GM12878 (cell line): ENCODE results near the gene CCDC197. TPM values are rescaled to one million over a fixed set of nuclear protein-coding genes. Genes with fewer than 3 reads are reported as not detected.

Source experiments
- BHLHE40 ChIP-seq, 2 experiments: fragments of 450-650 bp in 1 of 2; IDR thresholded peaks; 2 replicates each; pipeline ENCODE4 v1.6.1; 2011 to 2017; ENCODE audit warnings: low read depth in 2 of 2, borderline replicate concordance in 1 of 2, improper control_type of control experiment in 1 of 2, low read length in 1 of 2, mild to moderate bottlenecking in 1 of 2
- CHD2 ChIP-seq: IDR thresholded peaks from 2 replicates; pipeline ENCODE4 v1.6.1; 2011; ENCODE audit warnings: low read depth, low read length, improper control_type of control experiment, borderline replicate concordance
- CREB1 ChIP-seq: IDR thresholded peaks from 2 replicates; pipeline ENCODE4 v1.6.1; 2012; ENCODE audit warnings: low read depth, mild to moderate bottlenecking, inconsistent platforms
- CREM ChIP-seq: IDR thresholded peaks from 2 replicates; pipeline ENCODE4 v1.6.1; 2014; ENCODE audit warnings: antibody characterized with exemption, low read depth
- CUX1 ChIP-seq: IDR thresholded peaks from 2 replicates; pipeline ENCODE4 v1.6.1; 2012; ENCODE audit warnings: improper control_type of control experiment, low read depth, low read length; ENCODE audit not compliant: insufficient replicate concordance
- DPF2 ChIP-seq: fragments of 450-650 bp; IDR thresholded peaks from 2 replicates; pipeline ENCODE4 v1.6.1; 2017; ENCODE audit warnings: mild to moderate bottlenecking
- EED ChIP-seq: sonication (generic); IDR thresholded peaks from 2 replicates; pipeline ENCODE4 v1.6.1; 2016; ENCODE audit warnings: antibody characterized with exemption, low read depth
- EGR1 ChIP-seq, 2 experiments: IDR thresholded peaks; 1 replicate in 1 of 2; 2 replicates in 1 of 2; pipeline ENCODE4 v1.6.1; 2011 to 2012; ENCODE audit warnings: low read depth in 2 of 2, low read length in 2 of 2, borderline replicate concordance in 1 of 2, mild to moderate bottlenecking in 1 of 2, moderate library complexity in 1 of 2
- IKZF1 ChIP-seq: fragments of 450-650 bp; conservative IDR thresholded peaks from 2 replicates; pipeline ENCODE4 v1.6.1; 2017; ENCODE audit warnings: antibody characterized with exemption, mild to moderate bottlenecking
- KLF5 ChIP-seq: fragments of 450-650 bp; IDR thresholded peaks from 2 replicates; pipeline ENCODE4 v1.6.1; 2014; ENCODE audit warnings: mild to moderate bottlenecking; ENCODE audit not compliant: partially characterized antibody
- MYC ChIP-seq: IDR thresholded peaks from 2 replicates; pipeline ENCODE4 v1.6.1; 2011; ENCODE audit warnings: mild to moderate bottlenecking, low read length, moderate library complexity, inconsistent platforms; ENCODE audit not compliant: insufficient read depth, insufficient replicate concordance, insufficient read length, severe bottlenecking
- NBN ChIP-seq: fragments of 450-650 bp; IDR thresholded peaks from 2 replicates; pipeline ENCODE4 v1.6.1; 2016
- NFYB ChIP-seq: IDR thresholded peaks from 2 replicates; pipeline ENCODE4 v1.6.1; 2011; ENCODE audit warnings: low read depth, mild to moderate bottlenecking, low read length, improper control_type of control experiment, moderate library complexity; ENCODE audit not compliant: insufficient read depth
- NR2F1 ChIP-seq: fragments of 450-650 bp; conservative IDR thresholded peaks from 2 replicates; pipeline ENCODE4 v1.6.1; 2017; ENCODE audit warnings: mild to moderate bottlenecking
- RAD51 ChIP-seq: fragments of 450-650 bp; IDR thresholded peaks from 2 replicates; pipeline ENCODE4 v1.6.1; 2016; ENCODE audit warnings: moderate library complexity, mild to moderate bottlenecking, inconsistent platforms
- TAF1 ChIP-seq: IDR thresholded peaks from 2 replicates; pipeline ENCODE4 v1.6.1; 2011; ENCODE audit warnings: mild to moderate bottlenecking, low read depth, low read length, borderline replicate concordance
- polyA plus RNA-seq, 11 experiments: library from polyadenylated mRNA; depleted of rRNA in 4 of 11; unstranded in 6 of 11; stranded (reverse) in 5 of 11; fragments of >200 nt; fragmentation: Nextera tagmentation in 4 of 11; fragmentation: Illumina TruSeq in 1 of 11; extraction: Ambion mirVana in 4 of 11; extraction: Trizol in 1 of 11; gene quantifications; 1 replicate in 1 of 11; 2 replicates in 10 of 11; pipeline versions ENCODE4 v1.2.1 to v1.2.3, GENCODE V29; 2011 to 2016; ENCODE audit warnings: inconsistent platforms in 2 of 11, missing spikeins in 2 of 11, low read depth in 1 of 11
- total RNA-seq, 4 experiments: library from RNA; depleted of rRNA in 3 of 4; stranded (reverse); fragments of >200 nt in 3 of 4; fragmentation: Illumina TruSeq in 1 of 4; extraction: Trizol in 1 of 4; gene quantifications; 2 replicates each; pipeline versions ENCODE4 v1.2.1 to v1.2.3, GENCODE V29; 2013 to 2021
- TF ChIP-seq, protein P1 (sequence below): fragments of 450-650 bp; IDR thresholded peaks from 2 replicates; pipeline ENCODE4 v1.6.1; 2014; ENCODE audit warnings: mild to moderate bottlenecking
- TF ChIP-seq, protein P2 (sequence below): fragments of 450-650 bp; IDR thresholded peaks from 2 replicates; pipeline ENCODE4 v1.6.1; 2018; ENCODE audit warnings: borderline replicate concordance, mild to moderate bottlenecking; ENCODE audit not compliant: partially characterized antibody

CCDC197 gene
- total and polyA plus RNA-seq, 10 of the 15 experiments (the other 5 are each of a cell fraction or from before 2014, with no cell fraction given): 0.12 TPM; not detected in 9

GRCh38 chr14:94026173-94026888, 29.2 kb downstream of the CCDC197 start, which contains the start of gene OTUB2 (continued):
- TF ChIP-seq TAF1: no peak
- TF ChIP-seq CHD2: peak; percentile 90
- TF ChIP-seq EGR1 (IDR thresholded peaks at IDR 0.05; ENCODE audit: borderline replicate concordance in 1 of 2, low read depth in 2 of 2, low read length in 2 of 2): peak in 1 of 2 experiments; percentile 77; a peak in 2 of 3 replicates
- TF ChIP-seq, protein P1, sequence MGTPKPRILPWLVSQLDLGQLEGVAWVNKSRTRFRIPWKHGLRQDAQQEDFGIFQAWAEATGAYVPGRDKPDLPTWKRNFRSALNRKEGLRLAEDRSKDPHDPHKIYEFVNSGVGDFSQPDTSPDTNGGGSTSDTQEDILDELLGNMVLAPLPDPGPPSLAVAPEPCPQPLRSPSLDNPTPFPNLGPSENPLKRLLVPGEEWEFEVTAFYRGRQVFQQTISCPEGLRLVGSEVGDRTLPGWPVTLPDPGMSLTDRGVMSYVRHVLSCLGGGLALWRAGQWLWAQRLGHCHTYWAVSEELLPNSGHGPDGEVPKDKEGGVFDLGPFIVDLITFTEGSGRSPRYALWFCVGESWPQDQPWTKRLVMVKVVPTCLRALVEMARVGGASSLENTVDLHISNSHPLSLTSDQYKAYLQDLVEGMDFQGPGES: peak; percentile 89
- TF ChIP-seq NFYB: peak; percentile 91
- peak; percentile 51 for TF ChIP-seq KLF5
- TF ChIP-seq DPF2: peak; percentile 93
- TF ChIP-seq MYC: no peak
- TF ChIP-seq CREB1: peak; percentile 88
- TF ChIP-seq NBN: peak; percentile 85
- peak; percentile 43; the same call in 1 of the 2 replicates for TF ChIP-seq NR2F1
- TF ChIP-seq IKZF1: peak; percentile 52; the same call in 1 of the 2 replicates
- TF ChIP-seq, protein P2, sequence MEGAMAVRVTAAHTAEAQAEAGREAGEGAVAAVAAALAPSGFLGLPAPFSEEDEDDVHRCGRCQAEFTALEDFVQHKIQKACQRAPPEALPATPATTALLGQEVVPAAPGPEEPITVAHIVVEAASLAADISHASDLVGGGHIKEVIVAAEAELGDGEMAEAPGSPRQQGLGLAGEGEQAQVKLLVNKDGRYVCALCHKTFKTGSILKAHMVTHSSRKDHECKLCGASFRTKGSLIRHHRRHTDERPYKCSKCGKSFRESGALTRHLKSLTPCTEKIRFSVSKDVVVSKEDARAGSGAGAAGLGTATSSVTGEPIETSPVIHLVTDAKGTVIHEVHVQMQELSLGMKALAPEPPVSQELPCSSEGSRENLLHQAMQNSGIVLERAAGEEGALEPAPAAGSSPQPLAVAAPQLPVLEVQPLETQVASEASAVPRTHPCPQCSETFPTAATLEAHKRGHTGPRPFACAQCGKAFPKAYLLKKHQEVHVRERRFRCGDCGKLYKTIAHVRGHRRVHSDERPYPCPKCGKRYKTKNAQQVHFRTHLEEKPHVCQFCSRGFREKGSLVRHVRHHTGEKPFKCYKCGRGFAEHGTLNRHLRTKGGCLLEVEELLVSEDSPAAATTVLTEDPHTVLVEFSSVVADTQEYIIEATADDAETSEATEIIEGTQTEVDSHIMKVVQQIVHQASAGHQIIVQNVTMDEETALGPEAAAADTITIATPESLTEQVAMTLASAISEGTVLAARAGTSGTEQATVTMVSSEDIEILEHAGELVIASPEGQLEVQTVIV: peak; percentile 82
- no peak for TF ChIP-seq CUX1
- TF ChIP-seq EED: 0 out of 2 replicates have a peak, but pooled peaks have one; percentile 27
- peak; percentile 21 to 66; a peak in 2 of 4 replicates for TF ChIP-seq BHLHE40 (IDR thresholded peaks at IDR 0.05; ENCODE audit: borderline replicate concordance in 1 of 2, low read depth in 2 of 2, low read length in 1 of 2)
- peak; percentile 89 for TF ChIP-seq CREM
- TF ChIP-seq RAD51: peak; percentile 37; the same call in 1 of the 2 replicates
